Measurements from ENCODE around the gene CLTB. TPM values are rescaled to one million over a fixed set of nuclear protein-coding genes. Genes with fewer than 3 reads are reported as not detected.

CLTB gene
- total RNA-seq, 1 experiment from 2014 or later: 34.5 TPM

DNA sequence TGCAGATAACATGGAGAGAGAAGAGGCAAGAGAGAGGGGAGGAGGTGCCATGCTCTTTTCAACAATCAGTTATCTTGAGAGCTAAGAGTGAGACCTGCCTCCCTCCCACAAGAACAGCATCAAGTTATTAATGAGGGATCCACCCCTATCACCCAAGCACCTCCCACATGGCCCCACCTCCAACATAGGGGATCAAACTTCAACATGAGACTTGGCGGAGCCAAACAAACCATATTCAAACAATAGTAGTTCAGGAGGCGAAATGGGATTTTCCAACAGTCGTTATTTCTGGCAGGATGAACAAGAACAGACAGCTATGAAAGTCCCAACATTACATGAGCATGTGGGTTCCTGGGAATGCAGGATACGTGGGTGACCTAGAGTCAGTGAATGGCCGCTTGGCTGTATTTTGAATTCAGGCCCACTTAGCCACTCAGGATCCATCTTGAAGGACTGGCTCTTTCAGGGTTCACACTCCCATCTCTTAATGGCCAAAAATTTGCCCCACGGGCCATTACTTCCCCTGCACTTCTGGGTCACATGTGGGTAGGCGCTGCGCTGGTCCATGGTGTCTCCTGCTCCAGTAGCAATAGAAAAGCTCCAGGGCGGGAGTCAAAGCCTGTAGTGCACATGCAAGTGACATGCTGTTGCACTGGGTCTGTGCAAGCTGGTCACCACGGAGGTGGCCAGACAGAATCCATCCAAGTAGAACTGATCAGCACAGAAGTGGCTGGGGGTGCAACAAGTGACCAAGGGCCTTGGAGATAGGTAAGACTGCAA is 24.8 kb upstream of the CLTB start:
- no peak overlapping the region for H3K27ac ChIP-seq (ENCODE audit: insufficient read length, low read depth, low read length)
- H2AK5ac ChIP-seq (ENCODE audit: insufficient read length, low read length): no peak overlapping the region
- H2BK12ac ChIP-seq (ENCODE audit: insufficient read length, low read depth, low read length): no peak overlapping the region
- no peak overlapping the region for H2AFZ ChIP-seq (ENCODE audit: low read length)
- H3K4ac ChIP-seq (ENCODE audit: low read depth, low read length): no peak overlapping the region
- no peak overlapping the region for H4K5ac ChIP-seq (ENCODE audit: insufficient read length, low read depth, low read length)
- H4K8ac ChIP-seq (replicated peaks; ENCODE audit: insufficient read length, low read depth, low read length): no peak overlapping the region
- H4K91ac ChIP-seq (ENCODE audit: insufficient read length, low read depth, low read length): no peak overlapping the region
- no peak overlapping the region for H3K56ac ChIP-seq (ENCODE audit: insufficient read length, low read depth, low read length)
- no peaks in the 10 kb centered on the region for H3K23me2 ChIP-seq (ENCODE audit: insufficient read length, low read depth, low read length, poor library complexity, severe bottlenecking)
- H3K79me2 ChIP-seq (ENCODE audit: insufficient read depth, low read length): no peaks in the 10 kb centered on the region
- no peak overlapping the region for H2BK15ac ChIP-seq (ENCODE audit: low read depth, low read length)
- no CpG with 5 or more reads among the region's 10 CpGs for WGBS (ENCODE audit: extremely low coverage, insufficient read length, low lambda C conversion rate)
- Mint-ChIP-seq H3K4me3 (peak overlapping the region in 1 of 2 experiments; percentile 45; a peak in 1 of 5 replicates), H3K9me3 (no peaks in the 10 kb centered on the region), H3K27me3 (ENCODE audit: low read depth) (peaks cover 7% of the 10 kb centered on the region), H3K4me1 (peaks cover 16 to 22% of the 10 kb centered on the region in 2 experiments), H3K36me3 (ENCODE audit: insufficient read depth in 1 of 3, low read depth in 3 of 3) (no peaks in the 10 kb centered on the region; a peak in 2 of 7 replicates), H3K27ac (no peak overlapping the region)
- no peaks in the 10 kb centered on the region for H3K9me3 ChIP-seq (ENCODE audit: control insufficient read depth, low read depth, low read length)
- H2BK20ac ChIP-seq (ENCODE audit: low read depth, low read length, poor library complexity, severe bottlenecking): no peak overlapping the region
- no peaks in the 10 kb centered on the region for H4K20me1 ChIP-seq (ENCODE audit: control insufficient read depth, insufficient read depth, insufficient read length)
- no peak overlapping the region for H2BK5ac ChIP-seq (ENCODE audit: insufficient read length, low read length)
- H3K14ac ChIP-seq (ENCODE audit: insufficient read depth, low read length): no peak overlapping the region
- no peaks in the 10 kb centered on the region for H3K79me1 ChIP-seq (ENCODE audit: insufficient read depth, low read depth, low read length, poor library complexity, severe bottlenecking)
- H3K27me3 ChIP-seq (ENCODE audit: insufficient read depth, low read length): no peaks in the 10 kb centered on the region
- H3T11ph ChIP-seq (ENCODE audit: low read length): no peak overlapping the region
- H3K9ac ChIP-seq (ENCODE audit: extremely low read depth, insufficient read length, low read length): no peak overlapping the region
- DNase-seq: no peak
- no peak overlapping the region for H3K18ac ChIP-seq (ENCODE audit: insufficient read length, low read depth, low read length)
- no peak overlapping the region for H2BK120ac ChIP-seq (ENCODE audit: low read depth, low read length, poor library complexity, severe bottlenecking)
- H3K23ac ChIP-seq (ENCODE audit: insufficient read length, low read depth, low read length): no peak overlapping the region
- TF ChIP-seq, protein P1, sequence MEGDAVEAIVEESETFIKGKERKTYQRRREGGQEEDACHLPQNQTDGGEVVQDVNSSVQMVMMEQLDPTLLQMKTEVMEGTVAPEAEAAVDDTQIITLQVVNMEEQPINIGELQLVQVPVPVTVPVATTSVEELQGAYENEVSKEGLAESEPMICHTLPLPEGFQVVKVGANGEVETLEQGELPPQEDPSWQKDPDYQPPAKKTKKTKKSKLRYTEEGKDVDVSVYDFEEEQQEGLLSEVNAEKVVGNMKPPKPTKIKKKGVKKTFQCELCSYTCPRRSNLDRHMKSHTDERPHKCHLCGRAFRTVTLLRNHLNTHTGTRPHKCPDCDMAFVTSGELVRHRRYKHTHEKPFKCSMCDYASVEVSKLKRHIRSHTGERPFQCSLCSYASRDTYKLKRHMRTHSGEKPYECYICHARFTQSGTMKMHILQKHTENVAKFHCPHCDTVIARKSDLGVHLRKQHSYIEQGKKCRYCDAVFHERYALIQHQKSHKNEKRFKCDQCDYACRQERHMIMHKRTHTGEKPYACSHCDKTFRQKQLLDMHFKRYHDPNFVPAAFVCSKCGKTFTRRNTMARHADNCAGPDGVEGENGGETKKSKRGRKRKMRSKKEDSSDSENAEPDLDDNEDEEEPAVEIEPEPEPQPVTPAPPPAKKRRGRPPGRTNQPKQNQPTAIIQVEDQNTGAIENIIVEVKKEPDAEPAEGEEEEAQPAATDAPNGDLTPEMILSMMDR (conservative IDR thresholded peaks at IDR 0.05): no peak
- H3K4me2 ChIP-seq (ENCODE audit: insufficient read depth, insufficient read length, low read length): peak overlapping the region; percentile 17
- H3K4me1 ChIP-seq (ENCODE audit: insufficient read depth, low read length): peaks cover 6% of the 10 kb centered on the region; the same call in 1 of the 2 replicates

Data from H9 (cell line).